Colon (tissue), 2 donors: ENCODE measurements around the gene UVRAG.
"Not testable (repeated sequence)": the region's sequence is repeated elsewhere in the genome, so short reads cannot be mapped to it uniquely, and the experiment has no call there.

Experiments
- FAIRE-seq: peaks from 2 replicates; lab custom pipeline; 2012; peaks lifted over from hg19 to GRCh38; lab: Jason Lieb, UNC
- donor health status: control.
- donor health status: control.

Gene UVRAG

GRCh38 chr11:75968021-75968625 is 153.1 kb downstream of the UVRAG start:
- no peak for FAIRE-seq

GRCh38 chr11:75969626-75970308 is 154.8 kb downstream of the UVRAG start:
- no peak for FAIRE-seq

DNA sequence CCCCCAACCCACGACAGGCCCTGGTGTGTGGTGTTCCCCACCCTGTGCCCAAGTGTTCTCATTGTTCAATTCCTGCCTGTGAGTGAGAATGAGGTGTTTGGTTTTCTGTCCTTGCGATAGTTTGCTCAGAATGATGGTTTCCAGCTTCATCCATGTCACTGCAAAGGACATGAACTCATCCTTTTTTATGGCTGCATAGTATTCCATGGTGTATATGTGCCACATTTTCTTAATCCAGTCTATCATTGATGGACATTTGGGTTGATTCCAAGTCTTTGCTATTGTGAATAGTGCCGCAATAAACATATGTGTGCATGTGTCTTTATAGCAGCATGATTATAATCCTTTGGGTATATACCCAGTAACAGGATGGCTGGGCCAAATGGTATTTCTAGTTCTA is 158.7 kb downstream of the UVRAG start:
- not testable (repeated sequence) for FAIRE-seq

GRCh38 chr11:75979075-75979474 is 164.1 kb downstream of the UVRAG start:
- not testable (repeated sequence) for FAIRE-seq

GRCh38 chr11:75979479-75980027 is 164.5 kb downstream of the UVRAG start:
- FAIRE-seq = not testable (repeated sequence)

- FAIRE-seq = no peak
Observed at GRCh38 chr11:75980031-75980430, 165.0 kb downstream of the UVRAG start.

DNA sequence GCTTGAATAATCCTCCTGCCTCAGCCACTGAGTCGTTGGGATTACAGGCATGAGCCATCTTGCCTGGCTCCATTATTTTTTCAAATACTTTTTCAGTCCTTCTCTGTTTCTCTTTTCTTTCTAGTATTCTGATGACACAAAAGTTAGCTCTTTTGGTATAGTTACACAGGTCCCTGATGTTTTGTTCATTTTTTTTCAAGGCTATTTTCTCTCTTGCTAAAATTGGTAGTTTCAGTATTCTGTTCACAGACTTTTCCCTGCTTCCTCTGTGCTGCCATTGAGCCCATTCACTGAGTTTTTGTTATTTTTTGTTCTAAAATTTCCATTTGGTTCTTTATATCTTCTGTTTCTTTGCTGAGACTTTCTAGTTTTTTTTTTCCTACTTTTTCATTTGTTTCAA is 166.5 kb downstream of the UVRAG start:
- FAIRE-seq = no peak

DNA sequence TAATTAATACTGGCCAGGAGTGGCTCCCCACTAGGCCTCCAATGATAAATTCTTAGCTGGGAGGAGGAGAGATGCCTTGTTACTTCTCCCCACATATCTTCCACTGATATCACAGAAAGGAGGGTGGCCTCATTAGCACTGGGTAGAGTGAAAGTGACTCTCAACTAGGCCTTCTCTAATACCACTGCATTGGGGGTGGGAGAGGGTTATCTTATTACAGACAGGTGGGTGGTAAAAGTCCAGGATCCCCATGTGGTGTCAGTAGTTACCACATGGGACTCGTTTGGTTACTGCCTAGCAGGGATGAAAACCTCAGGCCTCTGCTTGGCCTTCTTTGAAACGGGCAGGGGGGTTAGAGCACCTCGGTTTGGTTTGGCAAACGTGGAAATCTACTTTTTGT is 167.3 kb downstream of the UVRAG start:
- FAIRE-seq = no peak

- no peak for FAIRE-seq
Observed at GRCh38 chr11:75986966-75987365, 172.0 kb downstream of the UVRAG start.

DNA sequence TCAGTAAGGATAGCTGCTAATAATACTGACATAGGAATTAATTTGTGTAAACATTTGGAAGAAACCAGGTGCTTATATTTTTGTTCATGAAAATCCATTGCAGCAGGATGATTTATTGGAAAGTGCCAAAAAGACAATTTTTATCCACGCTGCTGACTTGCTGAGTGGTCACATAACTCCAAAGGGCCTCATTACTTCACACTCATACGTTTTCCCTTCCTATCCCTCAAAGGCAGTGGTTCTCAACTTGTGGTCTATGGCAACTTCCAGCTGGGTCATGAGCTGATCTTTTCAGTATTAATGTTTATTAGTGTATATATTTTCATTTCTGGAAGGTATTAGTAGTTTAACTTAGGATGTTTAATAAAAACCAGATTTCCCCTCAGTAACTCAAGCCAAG is 178.1 kb downstream of the UVRAG start:
- FAIRE-seq = no peak

DNA sequence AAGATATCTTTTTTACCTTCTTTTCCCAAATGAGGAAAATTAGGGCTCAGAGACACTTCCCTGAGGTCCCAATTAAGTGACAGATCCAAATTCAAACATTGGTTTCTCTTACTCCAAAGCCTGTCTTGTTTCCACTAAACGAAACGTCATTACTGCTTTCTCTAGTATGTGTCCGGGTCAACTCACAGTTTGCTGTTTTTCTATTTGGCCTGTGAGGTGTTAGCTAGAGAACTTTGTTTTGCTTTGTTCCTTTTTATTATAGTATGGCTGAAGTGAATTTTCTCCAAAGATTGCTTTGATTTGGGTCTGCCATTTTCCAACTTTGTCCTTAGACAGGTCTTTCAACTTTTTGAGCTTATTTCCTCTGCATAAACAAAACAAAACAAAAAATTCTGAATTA is 179.6 kb downstream of the UVRAG start:
- FAIRE-seq = no peak

GRCh38 chr11:75996523-75997442 is 181.8 kb downstream of the UVRAG start:
- FAIRE-seq = no peak

- FAIRE-seq = no peak
Observed at GRCh38 chr11:76004400-76004799, 189.4 kb downstream of the UVRAG start.

GRCh38 chr11:76005756-76006155 is 190.7 kb downstream of the UVRAG start:
- FAIRE-seq = no peak

- FAIRE-seq = no peak
Observed at GRCh38 chr11:76007166-76007565, 192.2 kb downstream of the UVRAG start.

GRCh38 chr11:76008474-76008873 is 193.5 kb downstream of the UVRAG start:
- FAIRE-seq = no peak

DNA sequence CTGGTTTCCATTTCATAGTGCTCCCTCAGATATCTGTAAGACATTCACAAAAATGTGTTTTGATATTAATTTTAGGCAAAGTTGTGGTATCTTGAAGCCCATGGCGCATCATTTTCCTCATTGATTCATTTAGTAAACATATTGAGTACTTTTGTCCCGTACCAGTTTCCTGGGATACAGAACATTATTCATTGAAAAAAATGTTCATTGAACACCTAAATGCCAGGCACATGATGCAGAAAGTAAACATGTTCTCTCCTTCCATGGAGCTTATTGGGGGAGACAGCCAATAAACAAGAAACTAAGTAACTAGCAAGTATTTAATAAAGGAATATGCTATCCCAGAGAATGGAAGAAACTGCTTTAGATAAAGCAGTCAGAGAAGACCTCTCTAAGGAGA is 195.0 kb downstream of the UVRAG start:
- no peak for FAIRE-seq

DNA sequence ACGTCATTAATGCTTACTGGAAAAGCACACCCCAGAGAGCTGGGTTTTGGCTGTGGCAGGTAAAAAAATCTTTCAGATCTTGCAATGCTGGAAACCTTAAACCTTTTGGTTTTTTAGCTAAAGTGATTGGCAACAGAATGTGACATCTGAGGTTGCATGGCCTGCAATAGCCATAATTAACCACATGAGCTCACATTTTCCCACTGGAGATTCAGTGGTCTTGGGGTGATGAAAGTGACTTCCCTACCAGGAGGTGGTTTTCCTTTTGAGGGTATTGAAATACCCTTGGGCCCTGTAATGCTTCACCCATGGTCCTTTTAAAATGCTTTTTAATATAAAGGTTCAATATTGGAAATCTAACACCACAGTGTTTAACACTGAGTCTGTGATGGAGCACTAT is 198.5 kb downstream of the UVRAG start:
- FAIRE-seq = no peak

DNA sequence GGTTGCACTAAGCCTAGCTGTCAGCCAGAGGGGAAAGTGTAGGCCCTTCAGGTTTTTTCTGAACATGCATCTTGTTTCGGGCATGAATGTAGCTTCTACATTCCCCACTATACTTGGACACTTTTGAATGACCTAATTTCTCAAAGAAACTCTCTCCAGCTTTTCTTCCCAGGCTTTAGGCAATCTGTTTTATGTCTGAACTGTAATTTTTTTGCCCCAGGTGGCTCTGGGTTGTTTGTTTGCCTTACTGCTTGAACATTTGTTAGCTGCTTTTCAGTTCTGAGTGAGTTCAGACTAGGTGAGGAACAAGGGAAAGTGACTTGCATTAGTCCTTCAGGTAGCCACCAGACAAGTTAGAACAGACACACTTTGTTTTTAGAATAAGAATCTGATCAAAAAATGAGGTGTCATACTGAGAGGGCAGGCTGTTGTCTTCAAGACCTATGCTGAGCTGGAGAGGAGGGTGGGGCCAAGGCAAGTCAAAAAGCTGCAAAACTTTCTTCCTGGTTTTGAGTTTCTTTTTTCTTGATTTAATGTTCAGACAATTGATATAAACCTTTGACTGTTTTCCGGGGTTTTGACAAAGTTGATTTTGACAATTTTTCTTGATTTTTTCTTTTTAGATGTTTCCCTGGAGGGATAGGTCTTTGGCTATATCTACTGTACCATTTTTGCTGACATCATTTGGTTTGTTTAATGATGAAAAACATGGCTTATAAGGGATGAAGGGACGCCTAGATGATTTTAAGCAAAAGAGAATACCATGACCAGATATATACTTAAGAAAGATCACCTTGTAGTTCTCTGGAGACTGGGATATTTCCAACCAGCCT is 208.4 kb downstream of the UVRAG start:
- FAIRE-seq = no peak

- no peak for FAIRE-seq
Observed at GRCh38 chr11:76025068-76025467, 210.1 kb downstream of the UVRAG start.

- no peak for FAIRE-seq
Observed at GRCh38 chr11:76025817-76026216, 210.8 kb downstream of the UVRAG start.

DNA sequence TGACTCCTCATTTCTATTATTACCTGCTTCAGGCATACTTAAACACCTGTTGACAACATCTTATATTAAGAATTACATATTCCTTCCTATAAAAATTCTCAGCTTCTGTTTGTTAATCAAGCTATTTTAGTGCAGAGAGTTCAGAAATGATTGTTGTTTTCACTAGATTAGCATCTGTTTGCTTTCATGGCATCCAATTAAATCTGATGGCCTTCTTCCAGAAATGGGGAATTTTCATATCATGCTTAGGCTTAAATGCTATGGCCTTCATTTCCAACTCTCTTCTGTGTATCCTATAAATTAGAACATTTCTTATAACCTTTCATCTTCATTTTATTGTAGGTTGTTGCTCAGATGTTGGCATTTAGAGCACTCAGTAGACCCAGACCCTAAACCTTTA is 211.3 kb downstream of the UVRAG start:
- no peak for FAIRE-seq
